ENCODE results near the gene LUC7L3.
"Not testable (repeated sequence)": the region's sequence is repeated elsewhere in the genome, so short reads cannot be mapped to it uniquely, and the experiment has no call there.

The LUC7L3 gene

DNA sequence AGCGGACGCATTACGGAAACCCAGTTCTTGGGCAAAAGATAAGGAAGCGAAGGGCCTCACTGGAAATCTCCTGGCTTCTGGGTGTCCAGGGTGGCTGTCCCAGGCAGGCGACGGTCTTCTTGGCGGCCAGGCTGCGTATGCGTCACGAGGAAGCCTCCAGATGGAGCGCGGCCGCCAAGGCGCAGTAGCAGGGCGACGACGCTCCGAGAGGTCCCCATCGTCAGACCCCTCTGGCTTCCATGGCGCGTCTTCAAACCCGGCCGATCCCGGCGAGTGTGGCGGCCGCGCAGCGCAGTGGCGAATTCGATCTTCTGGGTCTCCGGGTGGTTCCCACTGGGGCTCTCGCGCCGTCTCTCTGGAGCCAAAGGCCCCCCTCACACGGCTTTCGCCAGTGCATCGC, 61.8 kb downstream of the LUC7L3 start:
- no peak for DNase-seq

DNA sequence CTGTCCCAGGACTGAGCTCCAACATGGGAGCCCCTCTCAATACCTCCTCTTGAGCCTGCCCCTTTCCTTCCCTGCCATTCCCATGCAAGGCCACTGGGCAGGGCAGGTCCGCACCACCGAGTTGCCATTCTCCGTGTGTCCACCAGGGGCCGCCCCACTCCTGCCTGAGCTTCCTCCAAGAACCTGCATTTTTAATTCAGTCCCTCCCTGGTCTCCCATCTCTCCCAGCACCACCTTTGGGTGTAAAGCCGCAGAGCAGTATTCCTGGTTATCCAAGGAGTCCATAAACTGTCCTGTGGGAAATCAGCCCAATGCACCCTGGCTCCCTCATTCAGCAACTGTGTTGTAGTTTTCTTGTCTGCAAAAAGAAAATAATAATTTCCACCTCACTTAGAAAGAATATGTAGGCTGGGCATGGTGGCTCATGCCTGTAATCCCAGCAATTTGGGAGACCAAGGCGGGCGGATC, 63.8 kb downstream of the LUC7L3 start:
- peak in 57 of 58 donors; percentile 14 to 89 (median 75) for DNase-seq

DNA sequence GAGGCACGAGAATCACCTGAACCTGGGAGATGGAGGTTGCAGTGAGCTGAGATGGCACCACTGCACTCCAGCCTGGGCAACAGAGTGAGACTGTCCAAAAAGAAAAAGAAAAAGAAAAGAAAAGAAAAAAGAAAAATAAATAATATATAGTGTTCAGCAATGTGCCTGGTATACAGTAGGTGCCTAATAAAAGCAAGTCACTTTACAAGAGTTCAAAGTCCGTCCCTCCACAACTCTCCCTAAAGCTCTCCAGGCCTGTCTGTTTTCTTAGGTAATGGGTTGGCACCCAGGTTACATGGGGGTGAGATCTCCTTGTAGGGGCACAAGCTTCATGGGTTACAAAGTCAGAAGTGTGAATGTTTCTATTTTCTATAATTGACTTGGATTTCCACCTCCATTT, 64.5 kb downstream of the LUC7L3 start:
- DNase-seq, result no peak

DNA sequence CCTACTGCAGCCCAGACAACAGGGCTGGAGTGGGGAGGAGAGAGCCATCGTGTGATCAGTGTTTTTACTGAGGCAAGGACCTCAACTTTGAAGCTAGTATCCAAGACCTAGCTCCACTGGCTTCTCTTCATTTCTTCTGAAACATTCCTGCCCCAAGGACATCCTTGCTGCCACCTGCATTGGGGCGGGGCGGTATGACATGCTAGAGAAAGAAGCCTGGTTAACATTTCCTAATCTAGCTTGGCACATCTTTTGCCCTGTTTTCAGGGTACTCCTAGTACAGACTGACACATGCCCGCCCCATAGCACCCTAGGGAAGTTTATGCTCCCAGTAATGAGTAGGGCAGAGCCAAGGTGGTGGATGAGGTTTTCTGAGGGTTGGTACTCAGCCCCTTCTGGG, 65.7 kb downstream of the LUC7L3 start:
- no peak for DNase-seq

DNA sequence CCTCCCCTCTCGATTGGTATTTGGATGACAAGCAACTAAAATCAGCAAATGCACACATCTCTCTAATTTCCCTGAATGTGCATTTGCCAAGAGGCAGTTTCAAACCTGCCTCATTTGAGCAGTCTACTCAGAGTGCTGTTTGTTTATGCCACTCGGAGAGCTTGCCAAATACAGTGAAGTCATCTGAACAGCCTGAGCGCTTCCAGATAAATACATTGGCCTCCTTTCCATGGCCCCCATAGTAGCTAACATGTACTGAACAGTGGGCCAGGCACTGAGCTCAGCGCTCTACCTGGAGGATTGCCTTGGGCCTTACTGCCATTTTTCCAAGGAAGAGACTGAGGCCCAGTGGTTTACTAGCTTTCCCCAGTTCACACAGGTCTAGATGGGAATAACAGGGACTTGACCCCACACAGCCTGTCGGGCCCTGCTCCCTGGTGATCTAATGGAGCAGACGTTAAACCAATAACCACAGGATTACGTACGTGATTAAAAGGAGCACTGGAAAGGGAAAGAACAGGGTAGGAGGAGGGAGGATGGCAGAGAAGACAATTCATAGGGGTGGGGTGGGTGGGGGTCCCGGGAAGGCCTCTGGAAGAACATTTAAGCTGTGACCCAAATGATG, 66.7 kb downstream of the LUC7L3 start:
- DNase-seq, result peak in 35 of 58 donors; percentile 8 to 68 (median 25)

DNA sequence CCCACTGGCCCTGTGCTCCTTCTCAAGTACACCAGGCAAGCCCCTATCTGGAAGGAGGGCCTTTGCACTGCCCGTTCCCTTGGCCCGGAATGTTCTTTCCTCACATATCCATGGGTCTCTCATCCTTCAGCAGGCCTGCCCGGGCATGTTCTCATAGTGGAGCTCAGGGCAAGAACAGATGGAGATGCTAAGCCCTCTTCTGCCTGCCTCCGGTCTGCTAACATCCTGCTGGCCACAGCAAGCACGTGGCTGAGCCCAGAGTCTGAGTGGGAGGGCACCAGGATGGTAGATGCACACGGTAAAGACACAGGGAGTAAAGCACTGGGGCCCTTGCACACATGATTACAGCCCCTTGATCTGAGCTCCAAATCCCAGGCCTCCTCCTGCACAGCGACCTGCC, 67.7 kb downstream of the LUC7L3 start:
- no peak for DNase-seq

DNA sequence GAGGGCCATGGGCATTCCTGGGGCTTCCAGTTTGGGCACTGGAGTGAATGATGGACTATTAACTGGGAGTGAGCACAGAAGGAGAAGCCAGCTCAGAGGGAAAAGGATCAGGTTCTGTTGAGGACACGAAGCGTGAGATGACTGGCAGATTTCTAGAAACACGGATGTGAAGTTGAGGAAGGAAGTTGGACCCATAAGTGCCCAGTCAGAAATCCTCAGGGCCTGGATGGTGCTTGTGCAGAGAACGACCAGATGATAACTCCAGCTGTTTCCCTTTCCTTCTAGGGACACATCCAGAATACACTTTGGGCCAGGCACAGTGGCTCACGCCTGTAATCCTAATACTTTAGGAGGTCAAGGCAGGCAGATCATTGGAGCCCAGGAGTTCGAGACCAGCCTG, 71.2 kb downstream of the LUC7L3 start:
- DNase-seq, result no peak

DNA sequence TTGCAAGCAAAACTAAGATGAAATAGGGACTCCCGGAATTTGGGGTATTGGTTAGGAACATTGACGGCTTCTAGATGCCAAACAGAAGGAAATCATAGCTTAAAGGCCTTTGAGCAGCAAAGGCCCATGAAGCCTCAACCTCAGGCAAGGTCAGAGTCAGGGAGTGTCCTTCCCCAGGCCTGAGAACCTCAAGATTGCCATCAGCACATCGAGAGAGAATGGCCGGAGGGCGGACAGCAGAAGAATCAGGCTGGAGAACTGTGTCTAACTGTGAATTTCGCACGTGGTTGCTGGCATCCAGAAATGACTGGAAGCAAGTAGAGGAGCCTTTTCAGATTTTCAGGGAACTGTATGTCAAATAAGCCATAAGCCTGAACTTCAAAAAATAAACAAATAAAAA, 72.7 kb downstream of the LUC7L3 start:
- DNase-seq, result no peak

DNA sequence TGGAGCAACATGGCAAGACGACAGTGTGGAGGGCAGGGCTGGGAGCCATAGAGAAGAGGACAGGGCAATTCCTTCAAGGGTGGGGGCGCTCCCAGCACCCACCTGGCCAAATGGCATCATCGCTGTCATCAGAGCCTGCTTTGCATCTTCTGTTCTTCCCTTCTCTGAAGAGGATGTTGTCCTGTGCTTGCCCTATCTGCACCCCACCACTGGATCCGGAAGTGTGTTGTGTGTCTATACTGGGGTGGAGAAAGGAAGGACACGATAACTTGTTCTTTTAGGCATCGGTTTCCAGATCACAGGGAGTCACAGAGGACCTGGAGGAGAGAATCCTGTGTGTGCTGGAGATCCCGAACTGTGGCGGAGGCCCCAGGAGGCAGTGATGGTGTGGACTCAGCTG, 73.6 kb downstream of the LUC7L3 start:
- no peak for DNase-seq

DNA sequence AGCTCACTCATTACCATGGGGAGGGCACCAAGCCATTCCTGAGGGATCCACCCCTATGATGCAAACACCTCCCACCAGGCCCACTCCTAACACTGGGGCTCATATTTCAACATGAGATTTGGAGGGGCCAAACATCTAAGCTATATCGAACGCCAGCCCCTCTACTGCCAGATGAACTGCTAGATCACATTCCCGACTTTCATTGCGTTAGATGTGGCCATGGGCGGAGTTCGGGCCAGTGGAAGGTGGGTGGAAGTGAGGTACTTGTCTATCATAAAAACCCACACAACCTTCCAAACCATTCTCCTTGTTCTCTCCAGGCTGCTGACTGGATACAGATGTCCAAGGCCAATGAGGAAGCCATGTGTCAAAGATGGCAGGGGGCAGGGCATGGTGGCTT, 75.0 kb downstream of the LUC7L3 start:
- no peak for DNase-seq

DNA sequence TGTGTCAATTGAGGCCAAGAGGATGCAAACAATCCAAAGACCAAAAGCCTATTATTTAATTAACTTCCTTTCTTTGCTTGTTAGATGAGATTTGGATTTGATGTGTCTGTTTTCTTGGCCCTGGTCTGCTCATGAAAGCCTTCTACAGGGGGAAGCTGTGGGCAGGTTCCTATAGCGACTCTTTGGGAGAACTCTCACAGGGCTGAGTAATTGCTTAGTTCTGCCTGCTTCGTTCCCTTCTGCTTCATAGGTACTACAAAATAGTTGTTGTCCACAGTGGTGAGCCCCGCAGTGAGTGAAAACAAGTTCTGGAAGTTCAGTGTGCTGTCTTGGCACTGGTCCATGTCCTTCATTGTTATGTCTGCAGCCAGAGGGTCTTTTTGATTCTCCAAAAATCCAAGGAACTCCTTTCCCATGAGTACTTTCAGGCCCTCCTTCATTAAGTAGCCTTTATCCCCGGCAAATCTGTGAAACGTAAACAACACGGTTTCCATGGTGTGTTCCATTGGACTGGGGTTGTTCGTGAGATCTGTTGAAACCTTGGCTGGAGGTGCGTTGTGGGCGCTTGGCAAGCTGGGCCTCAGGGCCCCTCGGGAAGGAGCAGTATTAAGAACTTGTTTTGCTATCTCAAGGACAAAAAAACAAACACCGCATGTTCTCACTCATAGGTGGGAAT, 77.9 kb downstream of the LUC7L3 start:
- peak in 3 of 58 donors; percentile 10 to 50 (median 22) for DNase-seq

DNA sequence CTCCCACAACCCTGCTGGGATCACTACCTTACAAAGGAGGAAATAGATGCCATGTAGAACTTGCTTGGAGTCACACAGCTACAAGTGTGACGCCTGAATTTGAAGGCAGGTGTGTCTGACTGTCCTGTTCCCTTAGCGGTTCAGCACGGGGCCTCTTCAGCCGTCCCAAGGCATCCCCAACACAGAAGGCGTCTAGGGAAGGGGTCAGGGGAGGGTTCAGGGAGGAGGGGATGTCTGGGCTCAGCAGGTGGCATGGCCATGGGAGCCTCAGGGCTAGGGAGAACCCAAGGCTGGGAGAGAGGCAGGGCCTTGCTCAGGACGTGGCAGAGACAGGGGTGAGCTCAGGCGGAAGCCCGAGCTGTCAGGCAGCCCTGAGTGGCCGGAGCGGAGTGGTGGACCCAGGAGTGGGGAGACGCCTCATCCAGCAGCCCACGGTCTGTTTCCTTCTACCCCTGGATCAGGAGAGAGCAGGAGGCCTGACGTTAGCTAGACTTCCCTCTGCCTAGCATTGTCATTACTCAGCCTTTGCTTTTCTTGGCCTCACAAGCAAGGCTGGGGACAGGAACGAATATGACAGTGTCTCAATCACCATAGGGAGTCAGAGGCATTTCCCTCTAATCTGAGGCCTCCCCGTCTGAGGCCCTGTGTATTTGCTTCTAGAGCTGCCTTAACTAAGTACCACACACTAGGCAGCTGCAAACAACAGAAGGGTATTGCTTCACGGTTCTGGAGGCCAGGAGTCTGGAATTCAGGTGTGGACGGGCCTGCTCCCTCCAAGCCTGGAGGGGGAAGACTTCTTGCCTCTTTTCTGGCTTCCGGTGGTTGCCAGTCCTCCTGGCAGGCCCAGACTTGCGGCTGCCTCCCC, 79.3 kb downstream of the LUC7L3 start:
- no peak for DNase-seq

DNA sequence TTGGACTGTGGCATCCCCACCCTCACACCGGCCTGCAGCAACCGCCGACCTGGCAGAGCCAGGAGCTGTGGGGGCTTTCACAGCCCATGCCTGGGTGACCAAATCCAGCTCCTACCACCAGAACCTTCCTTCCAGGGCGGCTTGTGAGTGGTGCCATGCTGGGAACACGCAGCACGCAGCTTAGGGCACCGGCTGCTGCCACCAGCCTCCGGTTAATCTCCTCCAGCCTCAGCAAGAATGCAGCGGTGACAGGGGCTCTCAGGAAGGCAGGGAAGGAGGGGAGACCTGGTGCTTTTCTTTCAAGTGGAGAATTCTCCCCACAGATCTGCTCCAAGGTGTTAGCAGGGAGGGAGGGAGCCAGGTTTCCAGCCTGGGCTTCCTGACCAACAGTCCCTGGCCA, 80.2 kb downstream of the LUC7L3 start:
- no peak for DNase-seq

DNA sequence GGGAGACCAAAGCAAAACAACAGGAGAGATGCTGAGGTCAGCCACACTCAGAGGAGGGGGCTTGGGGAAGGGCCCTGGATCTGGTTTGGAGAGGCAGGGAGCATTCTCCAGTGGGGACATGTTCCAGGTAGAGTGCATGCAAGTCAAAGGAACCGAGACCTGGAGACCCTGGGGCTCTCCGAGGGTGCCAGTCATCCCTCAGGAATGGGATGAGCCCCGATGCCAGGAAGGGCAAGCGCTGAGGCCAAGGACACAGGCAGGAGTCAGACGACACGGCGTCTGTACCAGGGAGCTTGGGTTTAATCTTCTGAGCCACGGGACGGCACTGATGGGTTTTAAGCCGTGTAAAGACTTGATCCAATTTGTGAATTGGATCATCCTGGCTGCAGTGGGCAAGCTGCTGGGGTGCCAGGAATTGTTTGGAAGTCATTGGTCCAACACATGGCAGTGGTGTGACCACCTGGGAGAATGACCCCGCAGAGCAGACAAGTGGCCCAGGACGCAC, 80.8 kb downstream of the LUC7L3 start:
- no peak for DNase-seq

DNA sequence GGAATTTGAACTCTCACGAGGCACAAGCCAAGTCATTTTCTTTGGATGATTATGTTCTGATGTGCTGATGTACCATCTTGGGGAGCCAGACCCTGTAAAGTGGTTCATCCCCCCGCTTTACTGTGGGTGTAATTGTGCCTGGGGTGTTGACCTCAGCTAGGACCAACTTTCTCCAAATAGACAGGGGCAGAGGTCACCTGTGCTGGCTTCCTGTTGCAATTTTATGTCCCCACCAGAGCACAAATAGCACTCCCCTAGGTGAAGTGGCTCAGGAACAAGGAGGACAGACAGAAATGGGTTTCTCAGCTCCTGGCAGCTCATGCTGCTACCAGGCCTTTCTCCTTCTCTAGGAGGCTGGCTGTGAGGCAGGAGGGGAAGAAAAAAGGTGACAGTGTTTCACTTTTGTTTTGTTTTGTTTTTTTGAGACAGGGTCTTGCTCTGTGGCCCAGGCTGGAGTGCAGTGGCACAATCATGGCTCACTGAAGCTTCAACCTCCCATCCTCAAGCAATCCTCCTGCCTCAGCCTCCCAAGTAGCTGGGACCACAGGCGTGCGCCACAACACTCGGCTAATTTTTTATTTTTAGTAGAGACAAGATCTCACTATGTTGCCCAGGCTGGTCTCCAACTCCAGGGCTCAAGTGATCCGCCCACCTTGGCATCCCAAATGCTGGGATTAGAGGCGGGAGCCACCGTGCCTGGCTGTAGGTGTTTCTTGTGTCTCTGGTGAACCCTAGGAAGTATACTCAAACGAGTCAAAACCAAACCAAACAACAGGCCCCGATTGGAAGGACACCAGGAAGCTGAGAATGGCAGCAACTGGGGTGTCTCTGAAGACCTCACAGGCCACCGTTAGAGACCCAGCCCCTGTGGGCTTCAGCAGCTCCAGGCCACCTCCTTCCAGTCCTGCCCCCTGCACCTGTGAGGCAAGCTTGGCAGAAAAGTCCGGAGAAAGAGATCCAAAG, 83.5 kb downstream of the LUC7L3 start:
- no peak for DNase-seq

DNA sequence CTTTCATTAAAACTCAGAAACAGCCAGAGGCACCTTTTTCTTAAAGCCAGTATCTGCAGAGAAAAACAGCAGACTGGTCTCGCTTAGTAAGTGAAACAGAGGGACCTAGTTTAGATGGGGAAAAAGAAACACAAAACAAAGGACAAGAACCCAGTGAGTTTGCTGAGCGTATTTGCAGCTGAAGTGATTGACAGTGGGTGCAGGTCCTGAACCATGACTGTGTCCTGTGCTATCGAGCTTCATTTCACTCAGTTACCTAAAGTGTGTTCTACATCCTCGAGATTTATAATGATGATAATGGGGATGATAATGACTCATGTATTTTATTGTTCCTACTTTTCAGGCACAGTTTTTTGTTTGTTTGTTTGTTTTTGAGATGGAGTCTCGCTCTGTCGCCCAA, 84.3 kb downstream of the LUC7L3 start:
- no peak for DNase-seq

DNA sequence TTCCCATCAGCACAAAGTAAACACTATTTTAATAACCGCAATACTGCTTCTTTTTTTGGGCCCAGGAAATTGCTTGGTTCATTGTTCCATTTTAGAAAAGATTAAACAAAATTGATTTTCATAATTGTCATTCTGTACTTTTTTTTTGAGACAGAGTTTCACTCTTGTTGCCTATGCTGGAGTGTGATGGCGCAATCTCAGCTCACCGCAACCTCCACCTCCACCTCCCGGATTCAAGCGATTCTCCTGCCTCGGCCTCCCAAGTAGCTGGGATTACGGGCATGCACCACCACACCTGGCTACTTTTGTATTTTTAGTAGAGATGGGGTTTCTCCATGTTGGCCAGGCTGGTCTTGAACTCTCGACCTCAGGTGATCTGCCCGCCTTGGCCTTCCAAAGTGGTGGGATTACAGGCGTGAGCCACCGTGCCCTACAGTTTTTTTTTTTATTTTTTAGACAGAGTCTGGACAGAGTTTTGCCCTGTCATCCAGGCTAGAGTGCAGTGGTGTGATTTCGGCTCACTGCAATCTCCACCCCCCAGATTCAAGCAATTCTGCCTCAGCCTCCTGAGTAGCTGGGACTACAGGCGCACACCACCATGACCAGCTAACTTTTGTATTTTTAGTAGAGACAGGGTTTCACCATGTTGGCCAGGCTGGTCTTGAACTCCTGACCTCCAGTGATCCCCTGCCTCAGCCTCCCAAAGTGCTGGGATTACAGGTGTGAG, 85.5 kb downstream of the LUC7L3 start:
- DNase-seq, result not testable (repeated sequence)

DNA sequence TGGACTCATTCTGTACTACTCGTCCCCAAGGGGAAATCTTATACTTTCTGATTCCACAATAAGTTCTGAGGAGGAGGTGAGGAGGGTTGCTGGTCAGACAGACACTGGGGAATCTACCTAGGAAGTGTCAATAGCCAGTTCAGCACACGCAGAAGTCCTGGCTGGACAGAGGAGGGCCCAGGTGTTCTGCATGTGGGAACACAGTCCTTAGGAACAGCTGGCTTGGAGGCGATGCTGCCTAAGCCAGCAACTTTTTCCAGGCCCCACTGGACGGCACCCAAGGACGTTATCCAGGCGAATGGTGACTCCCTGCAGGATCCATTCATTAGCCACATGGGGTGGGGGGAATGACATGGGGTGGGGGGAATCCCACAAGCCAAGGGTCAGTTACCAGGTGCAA, 86.1 kb downstream of the LUC7L3 start:
- no peak for DNase-seq

Data from anterior cingulate cortex (tissue), 58 donors.